ENCODE measurements around the gene WFDC5. TPM values are rescaled to one million over a fixed set of nuclear protein-coding genes. Genes with fewer than 3 reads are reported as not detected.

The WFDC5 gene
- total and polyA plus RNA-seq, 9 of the 15 experiments (the other 6 are each of a cell fraction or from before 2014, with no cell fraction given) = not detected

DNA sequence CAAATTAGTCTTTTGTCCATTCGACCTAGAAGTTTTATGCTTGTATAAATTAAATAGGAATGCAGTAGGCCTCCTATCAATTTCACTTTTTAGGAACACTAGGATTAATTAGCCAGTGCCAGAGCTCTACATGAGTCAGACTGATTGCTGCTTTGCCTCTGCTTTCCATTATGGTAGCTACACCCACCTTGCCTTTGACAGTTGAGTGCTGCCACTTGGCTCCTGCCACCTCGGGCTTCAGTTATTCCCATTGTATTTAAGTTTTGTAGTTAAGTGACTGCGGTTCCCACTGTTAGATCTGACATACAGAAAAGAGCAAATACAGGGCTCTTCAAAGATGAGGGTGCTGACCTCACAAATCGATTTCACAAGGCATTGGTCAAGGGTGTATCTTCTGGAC, 25.9 kb upstream of the WFDC5 start:
- intact Hi-C loops (cut with micrococcal nuclease) = no loop called here
- no TSS peak for BruUV-seq (replicated peaks)
- Histone ChIP-seq H3K27ac (ENCODE audit: extremely low read depth, low read depth, low read length) (no peak overlapping the region), H3K27me3 (ENCODE audit: control insufficient read depth in 2 of 2, insufficient read depth in 2 of 2, low read length in 2 of 2) (peaks cover 0 to 8% of the 10 kb centered on the region in 2 experiments; a peak in 4 of 5 replicates), H3K4me1 (replicated peaks in 1 of 2; ENCODE audit: control insufficient read depth in 2 of 2, insufficient read depth in 2 of 2, low read length in 2 of 2) (no peaks in the 10 kb centered on the region), H3K36me3 (ENCODE audit: control insufficient read depth, insufficient read depth, low read length) (no peaks in the 10 kb centered on the region), H3K79me2 (ENCODE audit: control insufficient read depth, insufficient read depth, low read length) (no peaks in the 10 kb centered on the region), H3K4me2 (ENCODE audit: insufficient read depth, low read length) (no peak overlapping the region), H3K9ac (ENCODE audit: insufficient read depth in 1 of 2, low read depth in 2 of 2, low read length in 2 of 2) (no peak overlapping the region), H2AFZ (ENCODE audit: low read depth, low read length) (no peak overlapping the region), H3K9me3 (replicated peaks; ENCODE audit: control insufficient read depth, insufficient read depth, low read depth, low read length) (no peaks in the 10 kb centered on the region), H3K9me1 (ENCODE audit: control insufficient read depth, insufficient read depth, low read length) (no peaks in the 10 kb centered on the region), H3K4me3 (no peak overlapping the region), H4K20me1 (replicated peaks; ENCODE audit: control insufficient read depth, insufficient read depth, low read length) (no peaks in the 10 kb centered on the region)
- POLR2A ChIA-PET = no interaction called here
- CTCF ChIA-PET (ENCODE audit: low intra/inter-chr PET ratio) = no interaction called here
- DNase-seq (ENCODE audit: extremely low read depth in 1 of 4, low spot score in 3 of 4) (no peak), ATAC-seq (no peak), FAIRE-seq (no peak)
- in situ Hi-C loops (cut with MboI) = no loop called here
- WGBS (ENCODE audit: insufficient coverage, low coverage, missing lambda C conversion rate) = 0% methylated on average over 4 of the region's 4 CpGs
- TF ChIP-seq, protein P1, sequence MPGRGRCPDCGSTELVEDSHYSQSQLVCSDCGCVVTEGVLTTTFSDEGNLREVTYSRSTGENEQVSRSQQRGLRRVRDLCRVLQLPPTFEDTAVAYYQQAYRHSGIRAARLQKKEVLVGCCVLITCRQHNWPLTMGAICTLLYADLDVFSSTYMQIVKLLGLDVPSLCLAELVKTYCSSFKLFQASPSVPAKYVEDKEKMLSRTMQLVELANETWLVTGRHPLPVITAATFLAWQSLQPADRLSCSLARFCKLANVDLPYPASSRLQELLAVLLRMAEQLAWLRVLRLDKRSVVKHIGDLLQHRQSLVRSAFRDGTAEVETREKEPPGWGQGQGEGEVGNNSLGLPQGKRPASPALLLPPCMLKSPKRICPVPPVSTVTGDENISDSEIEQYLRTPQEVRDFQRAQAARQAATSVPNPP (IDR thresholded peaks at IDR 0.05; ENCODE audit: borderline replicate concordance, insufficient read depth, insufficient read length) = no peak
- TF ChIP-seq SMAD1 (IDR thresholded peaks at IDR 0.05; ENCODE audit: low read depth, low read length, partially characterized antibody) = no peak
- TF ChIP-seq NFIX (CRISPR knock-in tag; IDR thresholded peaks at IDR 0.05; ENCODE audit: low read depth) = no peak
- TF ChIP-seq MCM2 (IDR thresholded peaks at IDR 0.05; ENCODE audit: low read depth) = no peak
- TF ChIP-seq, protein P2, sequence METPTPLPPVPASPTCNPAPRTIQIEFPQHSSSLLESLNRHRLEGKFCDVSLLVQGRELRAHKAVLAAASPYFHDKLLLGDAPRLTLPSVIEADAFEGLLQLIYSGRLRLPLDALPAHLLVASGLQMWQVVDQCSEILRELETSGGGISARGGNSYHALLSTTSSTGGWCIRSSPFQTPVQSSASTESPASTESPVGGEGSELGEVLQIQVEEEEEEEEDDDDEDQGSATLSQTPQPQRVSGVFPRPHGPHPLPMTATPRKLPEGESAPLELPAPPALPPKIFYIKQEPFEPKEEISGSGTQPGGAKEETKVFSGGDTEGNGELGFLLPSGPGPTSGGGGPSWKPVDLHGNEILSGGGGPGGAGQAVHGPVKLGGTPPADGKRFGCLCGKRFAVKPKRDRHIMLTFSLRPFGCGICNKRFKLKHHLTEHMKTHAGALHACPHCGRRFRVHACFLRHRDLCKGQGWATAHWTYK (CRISPR knock-in tag; IDR thresholded peaks at IDR 0.05) = no peak
- TF ChIP-seq, protein P3, sequence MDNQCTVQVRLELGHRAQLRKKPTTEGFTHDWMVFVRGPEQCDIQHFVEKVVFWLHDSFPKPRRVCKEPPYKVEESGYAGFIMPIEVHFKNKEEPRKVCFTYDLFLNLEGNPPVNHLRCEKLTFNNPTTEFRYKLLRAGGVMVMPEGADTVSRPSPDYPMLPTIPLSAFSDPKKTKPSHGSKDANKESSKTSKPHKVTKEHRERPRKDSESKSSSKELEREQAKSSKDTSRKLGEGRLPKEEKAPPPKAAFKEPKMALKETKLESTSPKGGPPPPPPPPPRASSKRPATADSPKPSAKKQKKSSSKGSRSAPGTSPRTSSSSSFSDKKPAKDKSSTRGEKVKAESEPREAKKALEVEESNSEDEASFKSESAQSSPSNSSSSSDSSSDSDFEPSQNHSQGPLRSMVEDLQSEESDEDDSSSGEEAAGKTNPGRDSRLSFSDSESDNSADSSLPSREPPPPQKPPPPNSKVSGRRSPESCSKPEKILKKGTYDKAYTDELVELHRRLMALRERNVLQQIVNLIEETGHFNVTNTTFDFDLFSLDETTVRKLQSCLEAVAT (IDR thresholded peaks at IDR 0.05) = no peak
- no peak for TF ChIP-seq SIN3A (IDR thresholded peaks at IDR 0.05; ENCODE audit: borderline replicate concordance in 2 of 2, control insufficient read depth in 1 of 2, low read depth in 2 of 2, low read length in 2 of 2)
- no peak for TF ChIP-seq ZNF644 (tag; IDR thresholded peaks at IDR 0.05; ENCODE audit: low read depth)
- TF ChIP-seq, protein P4, sequence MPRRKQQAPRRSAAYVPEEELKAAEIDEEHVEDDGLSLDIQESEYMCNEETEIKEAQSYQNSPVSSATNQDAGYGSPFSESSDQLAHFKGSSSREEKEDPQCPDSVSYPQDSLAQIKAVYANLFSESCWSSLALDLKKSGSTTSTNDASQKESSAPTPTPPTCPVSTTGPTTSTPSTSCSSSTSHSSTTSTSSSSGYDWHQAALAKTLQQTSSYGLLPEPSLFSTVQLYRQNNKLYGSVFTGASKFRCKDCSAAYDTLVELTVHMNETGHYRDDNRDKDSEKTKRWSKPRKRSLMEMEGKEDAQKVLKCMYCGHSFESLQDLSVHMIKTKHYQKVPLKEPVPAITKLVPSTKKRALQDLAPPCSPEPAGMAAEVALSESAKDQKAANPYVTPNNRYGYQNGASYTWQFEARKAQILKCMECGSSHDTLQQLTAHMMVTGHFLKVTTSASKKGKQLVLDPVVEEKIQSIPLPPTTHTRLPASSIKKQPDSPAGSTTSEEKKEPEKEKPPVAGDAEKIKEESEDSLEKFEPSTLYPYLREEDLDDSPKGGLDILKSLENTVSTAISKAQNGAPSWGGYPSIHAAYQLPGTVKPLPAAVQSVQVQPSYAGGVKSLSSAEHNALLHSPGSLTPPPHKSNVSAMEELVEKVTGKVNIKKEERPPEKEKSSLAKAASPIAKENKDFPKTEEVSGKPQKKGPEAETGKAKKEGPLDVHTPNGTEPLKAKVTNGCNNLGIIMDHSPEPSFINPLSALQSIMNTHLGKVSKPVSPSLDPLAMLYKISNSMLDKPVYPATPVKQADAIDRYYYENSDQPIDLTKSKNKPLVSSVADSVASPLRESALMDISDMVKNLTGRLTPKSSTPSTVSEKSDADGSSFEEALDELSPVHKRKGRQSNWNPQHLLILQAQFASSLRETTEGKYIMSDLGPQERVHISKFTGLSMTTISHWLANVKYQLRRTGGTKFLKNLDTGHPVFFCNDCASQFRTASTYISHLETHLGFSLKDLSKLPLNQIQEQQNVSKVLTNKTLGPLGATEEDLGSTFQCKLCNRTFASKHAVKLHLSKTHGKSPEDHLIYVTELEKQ (CRISPR knock-in tag; IDR thresholded peaks at IDR 0.05) = no peak
- TF ChIP-seq, protein P5, sequence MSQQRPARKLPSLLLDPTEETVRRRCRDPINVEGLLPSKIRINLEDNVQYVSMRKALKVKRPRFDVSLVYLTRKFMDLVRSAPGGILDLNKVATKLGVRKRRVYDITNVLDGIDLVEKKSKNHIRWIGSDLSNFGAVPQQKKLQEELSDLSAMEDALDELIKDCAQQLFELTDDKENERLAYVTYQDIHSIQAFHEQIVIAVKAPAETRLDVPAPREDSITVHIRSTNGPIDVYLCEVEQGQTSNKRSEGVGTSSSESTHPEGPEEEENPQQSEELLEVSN (IDR thresholded peaks at IDR 0.05; ENCODE audit: borderline replicate concordance in 1 of 2, extremely low read depth in 1 of 2, insufficient read depth in 1 of 2, insufficient read length in 1 of 2, low read depth in 1 of 2, low read length in 1 of 2, poor library complexity in 1 of 2, severe bottlenecking in 1 of 2) = no peak
- no peak for TF ChIP-seq TOE1 (IDR thresholded peaks at IDR 0.05; ENCODE audit: borderline replicate concordance)
- no peak for TF ChIP-seq TOE1 (CRISPR knock-in tag; IDR thresholded peaks at IDR 0.05; ENCODE audit: borderline replicate concordance, low read depth)
- no peak for TF ChIP-seq HLTF (IDR thresholded peaks at IDR 0.05)
- TF ChIP-seq KLF1 (tag; IDR thresholded peaks at IDR 0.05) = no peak

Data from K562 (cell line).